NCI-H345 treated with DMSO at 0.1 percent for 48 hours (cell line): ENCODE measurements around the gene PTPRG.

Source experiments
- DNase-seq: peaks from one replicate; lab custom pipeline; 2025; ENCODE audit not compliant: unreplicated experiment; lab: John Stamatoyannopoulos, UW

The PTPRG gene

GRCh38 chr3:61616586-61616985 lies 55.2 kb downstream of the PTPRG start:
- no peak for DNase-seq

GRCh38 chr3:61617041-61617440 lies 55.7 kb downstream of the PTPRG start:
- DNase-seq: no peak

- no peak for DNase-seq
These were observed 56.3 kb downstream of the PTPRG start for GRCh38 chr3:61617651-61618050.

DNA sequence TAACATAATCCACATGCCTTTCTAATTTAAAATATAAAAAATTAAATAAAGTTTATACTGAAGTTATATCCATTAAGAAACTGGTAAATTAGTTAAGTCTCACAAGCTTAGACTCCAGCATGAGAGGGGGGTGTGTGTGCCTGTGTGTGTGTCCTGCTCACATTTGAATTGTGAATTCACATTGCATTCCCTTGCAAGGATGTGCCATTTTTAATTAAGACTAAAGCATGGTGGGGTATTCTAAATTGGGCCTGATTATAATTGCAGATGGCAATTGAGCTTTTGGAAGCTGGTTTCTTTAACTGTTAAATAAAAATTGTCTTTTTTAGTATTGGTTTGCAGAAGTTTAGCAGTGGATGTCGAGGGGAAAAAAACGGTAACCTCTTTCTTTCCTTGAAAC lies 56.9 kb downstream of the PTPRG start:
- DNase-seq: no peak

- DNase-seq: no peak
These were observed 57.5 kb downstream of the PTPRG start for GRCh38 chr3:61618871-61619270.

DNA sequence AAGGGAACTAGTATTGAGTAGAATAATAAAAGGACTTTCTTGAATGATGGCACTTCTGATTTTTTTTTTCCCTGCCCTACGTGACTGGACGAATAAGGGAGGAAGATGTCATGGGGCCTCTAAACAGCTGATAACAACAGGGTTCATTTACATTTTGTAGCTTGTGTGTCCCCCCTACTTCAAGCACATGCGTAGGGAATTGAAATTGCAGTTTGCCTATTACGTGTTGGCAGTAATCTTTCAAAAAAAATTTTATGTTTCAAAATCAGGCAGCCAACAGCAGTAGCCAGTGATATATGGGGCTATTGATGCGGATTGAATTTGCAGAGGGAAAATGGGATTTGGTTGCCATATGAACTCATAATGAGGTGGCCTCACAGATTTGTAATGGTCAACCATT lies 58.7 kb downstream of the PTPRG start:
- no peak for DNase-seq

GRCh38 chr3:61624300-61624699 lies 62.9 kb downstream of the PTPRG start:
- no peak for DNase-seq

DNA sequence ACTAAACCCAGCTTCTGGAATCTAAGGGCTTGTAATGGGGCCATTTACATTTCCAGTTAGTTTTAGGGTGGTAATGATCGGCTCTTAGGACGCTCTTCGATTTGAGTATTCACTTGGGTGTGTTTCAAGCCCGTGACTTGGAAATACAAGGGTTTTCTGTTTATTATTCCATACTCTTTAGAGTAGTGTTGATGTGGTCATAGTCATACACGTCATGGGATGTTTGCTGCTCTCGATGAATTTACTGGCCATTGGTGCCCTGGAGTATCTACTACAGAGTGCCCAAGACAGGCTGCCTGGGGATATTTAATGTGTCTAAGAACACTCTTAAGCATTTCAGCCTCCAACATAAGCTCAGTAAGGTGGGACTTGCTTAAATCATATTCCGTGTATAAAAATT lies 64.1 kb downstream of the PTPRG start:
- DNase-seq: no peak

DNA sequence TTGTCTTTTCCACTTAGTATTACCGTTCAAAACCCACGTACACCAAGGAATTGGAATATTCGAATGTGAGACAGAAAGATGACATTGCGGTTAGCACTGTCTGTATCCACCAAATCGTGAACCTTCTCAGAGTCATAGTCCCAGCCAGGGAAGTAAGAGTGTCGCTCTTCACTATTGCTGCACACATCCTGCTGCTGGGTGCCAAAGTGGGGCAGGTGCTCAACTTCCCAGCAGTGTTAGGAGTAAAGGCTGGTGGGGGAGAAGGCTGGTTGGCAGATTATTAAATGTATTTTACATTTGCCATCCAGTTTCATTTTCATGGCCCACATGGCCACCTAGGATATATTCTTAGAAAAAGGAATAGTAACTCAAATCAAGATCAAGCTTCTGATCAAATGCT lies 65.1 kb downstream of the PTPRG start:
- DNase-seq: no peak

DNA sequence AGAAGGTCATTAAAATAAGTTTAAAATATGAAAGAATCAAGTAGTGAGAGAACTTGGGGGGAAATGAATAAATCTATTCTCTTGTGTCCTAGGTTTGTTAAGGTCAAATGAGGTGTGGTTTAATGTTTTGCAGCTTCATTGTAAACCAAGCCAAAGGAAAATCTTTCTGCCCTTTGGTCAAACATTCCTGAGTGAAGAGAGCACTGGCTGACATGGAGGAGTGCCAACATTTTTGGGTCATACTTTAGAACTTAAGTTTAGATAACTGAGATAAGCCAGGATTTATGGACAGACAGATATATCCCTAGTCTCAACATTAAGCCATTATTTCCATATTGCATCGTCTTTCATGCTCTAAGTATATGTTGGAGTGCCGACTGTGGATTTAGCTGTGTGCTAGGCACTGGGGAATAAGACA lies 66.4 kb downstream of the PTPRG start:
- no peak for DNase-seq

DNA sequence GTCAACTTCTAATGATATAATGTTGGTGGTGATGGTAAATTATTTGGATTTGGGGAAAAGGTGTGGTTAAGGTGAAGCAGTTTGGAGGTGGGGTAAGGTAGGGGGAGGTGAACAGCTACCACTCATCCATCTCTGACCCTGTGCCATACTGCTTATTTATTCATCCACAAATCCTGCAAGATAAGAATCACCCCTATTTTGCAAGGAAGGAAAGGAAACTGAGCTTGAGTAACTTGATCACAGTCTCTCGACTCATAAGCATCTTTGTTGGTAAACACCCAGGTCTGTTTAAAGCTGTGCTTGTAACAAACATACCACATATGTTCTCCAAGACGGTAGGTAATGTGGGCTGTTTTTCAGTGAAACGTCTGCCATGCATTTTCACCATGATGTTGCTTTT lies 67.3 kb downstream of the PTPRG start:
- no peak for DNase-seq

- DNase-seq: no peak
These were observed 68.1 kb downstream of the PTPRG start for GRCh38 chr3:61629442-61629841.

- DNase-seq: no peak
These were observed 69.9 kb downstream of the PTPRG start for GRCh38 chr3:61631108-61631769.

- DNase-seq: no peak
These were observed 71.3 kb downstream of the PTPRG start for GRCh38 chr3:61632568-61633175.

DNA sequence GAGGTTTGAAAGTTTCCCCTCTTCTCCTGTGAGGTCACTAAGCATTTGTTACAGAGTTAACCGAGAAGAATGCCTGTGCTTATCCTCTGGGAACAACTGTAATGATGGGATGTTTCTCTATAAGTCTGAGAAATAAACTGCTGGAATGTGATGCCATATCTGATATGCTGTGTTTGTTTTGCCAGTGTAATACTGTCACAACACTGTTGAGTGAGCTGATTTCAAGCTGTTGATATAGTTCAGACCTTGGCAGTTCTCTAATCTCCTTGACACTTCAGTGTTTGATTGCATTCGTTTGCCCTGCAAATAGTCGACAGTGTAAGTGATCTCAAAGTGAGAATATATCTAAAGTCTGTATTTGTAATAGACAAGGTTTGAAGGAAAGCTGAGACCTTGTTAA lies 73.3 kb downstream of the PTPRG start:
- DNase-seq: no peak

DNA sequence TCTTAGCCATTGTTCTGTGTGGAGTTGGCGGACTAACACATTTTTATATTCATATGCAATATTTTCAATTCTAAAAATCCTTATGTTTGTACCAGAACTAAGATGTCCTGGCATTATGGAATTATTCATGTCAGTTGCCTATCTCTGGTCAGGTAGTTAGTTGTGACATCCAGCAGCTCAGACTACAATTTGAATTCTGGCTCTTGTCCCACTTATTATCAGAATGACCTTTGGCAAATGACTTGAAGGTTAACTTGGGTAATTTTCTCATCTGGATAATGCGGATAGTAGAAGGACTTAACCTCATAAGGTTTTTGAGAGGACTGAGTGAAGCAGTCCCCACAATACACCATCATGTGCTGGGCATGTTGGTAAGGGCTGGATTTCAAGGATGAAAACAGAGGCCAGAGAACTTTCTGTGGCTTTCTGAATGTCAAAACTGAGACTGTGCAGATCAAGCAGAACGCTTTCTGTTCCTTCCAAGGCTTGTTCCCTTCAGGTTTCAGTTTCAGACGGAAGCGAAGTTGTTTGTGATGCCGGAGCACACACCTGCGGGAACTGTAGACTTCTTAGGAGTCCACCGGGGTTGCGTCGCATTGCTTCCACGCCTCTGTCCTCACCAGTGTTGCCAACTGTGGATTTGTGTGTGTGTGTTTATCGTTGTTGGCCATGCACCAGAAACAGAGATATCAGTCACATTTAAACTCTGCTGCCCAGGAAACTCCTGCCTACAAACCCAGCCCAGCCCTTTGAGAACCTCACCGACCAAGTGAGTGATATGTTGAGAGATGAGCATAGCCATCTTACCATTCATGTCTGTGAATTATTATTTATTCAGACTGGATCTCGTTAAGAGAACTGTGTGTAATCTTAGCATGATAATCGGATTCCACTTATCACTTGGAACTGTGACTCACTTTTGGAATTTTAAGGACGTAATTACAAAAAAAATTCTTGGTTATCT lies 76.0 kb downstream of the PTPRG start:
- DNase-seq: no peak

- DNase-seq: no peak
These were observed 77.4 kb downstream of the PTPRG start for GRCh38 chr3:61638741-61639140.

GRCh38 chr3:61639991-61640390 lies 78.6 kb downstream of the PTPRG start:
- DNase-seq: no peak

GRCh38 chr3:61645148-61645547 lies 83.8 kb downstream of the PTPRG start:
- DNase-seq: no peak

- no peak for DNase-seq
These were observed 85.0 kb downstream of the PTPRG start for GRCh38 chr3:61646360-61646759.

- no peak for DNase-seq
These were observed 85.6 kb downstream of the PTPRG start for GRCh38 chr3:61646851-61647525.
